B cell (primary cell): ENCODE results near the gene NOP16. TPM values are rescaled to one million over a fixed set of nuclear protein-coding genes. Genes with fewer than 3 reads are reported as not detected.

Experiments
- ATAC-seq: fragments of 200-7000 bp; cut with Tn5 transposase; one replicate; pipeline ENCODE4 v1.10.0; 2021; ENCODE audit warnings: low read depth, mild to moderate bottlenecking, moderate number of reproducible peaks, moderate library complexity
- CTCF ChIA-PET: fragments of 350-600 bp; sonication (Branson Sonifier 250); formaldehyde crosslinking; loops from one replicate; lab custom pipeline; 2021; ENCODE audit warnings: antibody characterized with exemption, inconsistent platforms; lab: Charles Lee
- POLR2A ChIA-PET: fragments of 350-600 bp; sonication (Branson Sonifier 250); formaldehyde crosslinking; loops from one replicate; lab custom pipeline; 2021; ENCODE audit warnings: antibody characterized with exemption; lab: Charles Lee
- DNase-seq: peaks from one replicate; pipeline ENCODE4 v3.0.0; 2013
- H2AFZ ChIP-seq: 2 replicates; pipeline ENCODE4 v1.6.1; 2012; ENCODE audit warnings: mild to moderate bottlenecking, low read depth, low read length; ENCODE audit not compliant: insufficient read depth, poor library complexity, severe bottlenecking
- H3K27ac ChIP-seq, 2 donors: 1 replicate in 1 of 2; 2 replicates in 1 of 2; pipeline ENCODE4 v1.5.1; 2012 to 2013; ENCODE audit warnings: low read length in 2 of 2, mild to moderate bottlenecking in 2 of 2, moderate library complexity in 1 of 2
- H3K27me3 ChIP-seq, 4 experiments: fragments of 200-600 bp in 1 of 4; sonication (generic) in 1 of 4; replicated peaks in 1 of 4; 1 replicate in 2 of 4; 2 replicates in 2 of 4; pipeline versions ENCODE4 v1.6.1 to v1.7.0; 2013 to 2016; ENCODE audit warnings: low read length in 3 of 4, mild to moderate bottlenecking in 2 of 4, mixed read lengths in 1 of 4, moderate library complexity in 1 of 4; ENCODE audit not compliant: insufficient read depth in 4 of 4, control insufficient read depth in 3 of 4; ENCODE audit errors: control extremely low read depth in 1 of 4
- H3K36me3 ChIP-seq, 2 experiments: replicated peaks in 1 of 2; 1 replicate in 1 of 2; 2 replicates in 1 of 2; pipeline versions ENCODE4 v1.6.1 to v1.7.1; 2013; ENCODE audit warnings: low read length in 1 of 2; ENCODE audit not compliant: insufficient read depth in 2 of 2, control insufficient read depth in 1 of 2; ENCODE audit errors: control extremely low read depth in 1 of 2, extremely low read depth in 1 of 2
- H3K4me1 ChIP-seq, 2 donors: fragments of 200-600 bp in 1 of 2; sonication (generic) in 1 of 2; 1 replicate in 1 of 2; 2 replicates in 1 of 2; pipeline versions ENCODE4 v1.5.1 to v1.6.1; 2013 to 2017; ENCODE audit warnings: low read length in 2 of 2; ENCODE audit not compliant: control insufficient read depth in 2 of 2, insufficient read depth in 2 of 2
- H3K4me2 ChIP-seq: replicated peaks from 2 replicates; pipeline ENCODE3; 2012; ENCODE audit warnings: mild to moderate bottlenecking, low read depth, low read length; ENCODE audit not compliant: poor library complexity, severe bottlenecking
- H3K4me3 ChIP-seq, 5 experiments: fragments of 200-600 bp in 1 of 5; sonication (generic) in 1 of 5; 1 replicate in 3 of 5; 2 replicates in 2 of 5; pipeline versions ENCODE4 v1.5.1 to v1.7.0; 2011 to 2016; ENCODE audit warnings: low read length in 4 of 5, mild to moderate bottlenecking in 4 of 5, low read depth in 2 of 5, control low read depth in 1 of 5, moderate library complexity in 1 of 5; ENCODE audit not compliant: insufficient read depth in 1 of 5; ENCODE audit errors: control extremely low read depth in 1 of 5, extremely low read depth in 1 of 5
- H3K79me2 ChIP-seq: fragments of 200-600 bp; sonication (generic); one replicate; pipeline ENCODE4 v1.6.0; 2016; ENCODE audit warnings: low read length; ENCODE audit not compliant: control insufficient read depth, insufficient read depth
- H3K9ac ChIP-seq: fragments of 200-600 bp; sonication (generic); 2 replicates; pipeline ENCODE4 v1.6.1; 2017; ENCODE audit warnings: mild to moderate bottlenecking, low read length, moderate library complexity
- H3K9me3 ChIP-seq, 3 donors: one replicate each; pipeline versions ENCODE4 v1.6.1 to v1.7.1; 2013; ENCODE audit warnings: low read length in 2 of 3; ENCODE audit not compliant: control insufficient read depth in 2 of 3, insufficient read depth in 1 of 3; ENCODE audit errors: control extremely low read depth in 1 of 3
- H4K20me1 ChIP-seq: 2 replicates; pipeline ENCODE4 v1.6.0; 2012; ENCODE audit warnings: mild to moderate bottlenecking, low read length; ENCODE audit not compliant: insufficient read depth, control insufficient read depth, poor library complexity, severe bottlenecking
- H3K27ac Mint-ChIP-seq: one replicate; pipeline ENCODE4 v1.8.0; 2021; ENCODE audit warnings: mixed read lengths
- H3K27me3 Mint-ChIP-seq: one replicate; pipeline ENCODE4 v1.8.0; 2021; ENCODE audit warnings: mixed read lengths
- H3K4me1 Mint-ChIP-seq: one replicate; pipeline ENCODE4 v1.8.0; 2021; ENCODE audit warnings: mixed read lengths
- H3K4me3 Mint-ChIP-seq: one replicate; pipeline ENCODE4 v1.8.0; 2021; ENCODE audit warnings: mixed read lengths
- H3K9me3 Mint-ChIP-seq: one replicate; pipeline ENCODE4 v1.8.0; 2022; ENCODE audit warnings: mixed read lengths; ENCODE audit not compliant: insufficient read depth
- EZH2 ChIP-seq: IDR thresholded peaks from 2 replicates; pipeline ENCODE4 v1.6.1; 2012; ENCODE audit warnings: borderline replicate concordance, low read depth, mild to moderate bottlenecking, moderate library complexity, low read length; ENCODE audit not compliant: insufficient read depth, poor library complexity, severe bottlenecking
- WGBS: methylation state at CpG from one replicate; pipeline ENCODE4 v1.1.5; 2013; ENCODE audit warnings: missing lambda C conversion rate; ENCODE audit not compliant: insufficient coverage; 5-methylcytosine and 5-hydroxymethylcytosine counted together
- intact Hi-C: fragments of 100-400 bp; cut with micrococcal nuclease; formaldehyde crosslinking; loops from one replicate; pipeline ENCODE4 v1.10.0; 2022
- polyA plus RNA-seq: library from polyadenylated mRNA; depleted of rRNA; stranded (reverse); fragments of >200 nt; gene quantifications from 2 replicates; pipeline ENCODE4 v1.2.3, GENCODE V29; 2012
- total RNA-seq, 2 donors: library from RNA; stranded (reverse); fragments of 120-200 nt in 1 of 2; gene quantifications; 1 replicate in 1 of 2; 2 replicates in 1 of 2; pipeline versions ENCODE4 v1.2.3 to v1.2.4, GENCODE V29; 2013 to 2022
- TF ChIP-seq, protein P1 (sequence below): fragments of 200-600 bp; IDR thresholded peaks from one replicate; pipeline ENCODE4 v1.8.0; 2022; ENCODE audit warnings: antibody characterized with exemption, mild to moderate bottlenecking

Gene NOP16
- total and polyA plus RNA-seq, 2 donors (not counting 1 experiment from before 2014, with no cell fraction given) = 25.0 to 27.8 TPM

DNA sequence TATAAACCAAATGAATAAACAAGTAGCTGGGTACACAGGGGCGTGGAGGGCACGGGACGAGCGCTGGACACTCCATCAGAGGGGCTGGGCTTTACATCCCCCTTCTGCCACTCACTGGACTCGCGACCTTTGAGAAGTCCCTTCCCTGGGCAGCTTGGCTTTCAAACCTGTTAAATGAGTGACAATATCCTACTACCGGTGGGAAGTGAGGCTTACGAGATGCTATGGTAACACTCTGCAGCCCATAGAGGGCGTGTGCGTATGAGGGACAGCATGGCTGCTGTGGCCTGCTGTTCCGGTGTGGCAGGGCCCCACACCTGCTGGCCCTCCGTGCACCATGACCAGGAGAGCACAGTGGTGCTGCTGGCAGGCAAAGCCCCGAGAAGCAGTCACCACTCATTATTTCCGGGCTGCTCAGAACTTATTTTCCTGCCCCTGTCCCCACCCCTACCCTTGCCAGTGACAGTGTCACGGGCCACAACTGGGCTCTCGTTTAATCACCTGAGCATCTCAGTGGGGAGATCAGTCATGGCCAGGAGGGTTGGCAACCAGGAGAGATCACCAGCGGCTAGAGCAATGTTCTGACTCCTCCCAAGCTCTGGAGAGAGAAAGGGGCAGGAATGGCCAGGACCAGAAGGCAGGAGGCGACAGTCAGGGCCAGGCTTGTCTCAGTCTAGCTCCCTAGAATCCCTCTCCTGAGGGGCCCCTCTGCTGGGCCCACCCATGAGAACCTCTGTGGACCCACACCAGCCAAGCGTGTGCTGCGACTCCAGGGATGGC, 17.4 kb upstream of the NOP16 start:
- Histone ChIP-seq H4K20me1 (peaks cover 1% of the 10 kb centered on the region), H3K79me2 (peaks cover 3% of the 10 kb centered on the region), H3K27ac (no peak overlapping the region), H3K4me2 (no peak overlapping the region), H2AFZ (no peak overlapping the region), H3K4me3 (no peak overlapping the region), H3K36me3 (peaks cover 1 to 17% of the 10 kb centered on the region in 2 experiments), H3K27me3 (no peaks in the 10 kb centered on the region), H3K4me1 (no peaks in the 10 kb centered on the region), H3K9me3 (no peaks in the 10 kb centered on the region), H3K9ac (no peak overlapping the region)
- H3K27me3 Mint-ChIP-seq = no peaks in the 10 kb centered on the region
- POLR2A ChIA-PET = no interaction called here
- H3K4me1 Mint-ChIP-seq = no peaks in the 10 kb centered on the region
- CTCF ChIA-PET = interaction anchor here (0.9 to 2.4 kb wide), 3 partner anchors 11 to 166 kb away, joined by 3 to 8 read pairs (median 3); partner anchors contain the start of gene CLTB
- no peak for DNase-seq
- no peak for ATAC-seq
- no peak overlapping the region for H3K27ac Mint-ChIP-seq
- WGBS = 98% methylated on average over 20 of the region's 20 CpGs
- no peaks in the 10 kb centered on the region for H3K9me3 Mint-ChIP-seq
- TF ChIP-seq, protein P1, sequence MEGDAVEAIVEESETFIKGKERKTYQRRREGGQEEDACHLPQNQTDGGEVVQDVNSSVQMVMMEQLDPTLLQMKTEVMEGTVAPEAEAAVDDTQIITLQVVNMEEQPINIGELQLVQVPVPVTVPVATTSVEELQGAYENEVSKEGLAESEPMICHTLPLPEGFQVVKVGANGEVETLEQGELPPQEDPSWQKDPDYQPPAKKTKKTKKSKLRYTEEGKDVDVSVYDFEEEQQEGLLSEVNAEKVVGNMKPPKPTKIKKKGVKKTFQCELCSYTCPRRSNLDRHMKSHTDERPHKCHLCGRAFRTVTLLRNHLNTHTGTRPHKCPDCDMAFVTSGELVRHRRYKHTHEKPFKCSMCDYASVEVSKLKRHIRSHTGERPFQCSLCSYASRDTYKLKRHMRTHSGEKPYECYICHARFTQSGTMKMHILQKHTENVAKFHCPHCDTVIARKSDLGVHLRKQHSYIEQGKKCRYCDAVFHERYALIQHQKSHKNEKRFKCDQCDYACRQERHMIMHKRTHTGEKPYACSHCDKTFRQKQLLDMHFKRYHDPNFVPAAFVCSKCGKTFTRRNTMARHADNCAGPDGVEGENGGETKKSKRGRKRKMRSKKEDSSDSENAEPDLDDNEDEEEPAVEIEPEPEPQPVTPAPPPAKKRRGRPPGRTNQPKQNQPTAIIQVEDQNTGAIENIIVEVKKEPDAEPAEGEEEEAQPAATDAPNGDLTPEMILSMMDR = no peak
- no peak for TF ChIP-seq EZH2
- H3K4me3 Mint-ChIP-seq = no peak overlapping the region
- intact Hi-C loops = no loop called here
